HG02970 (cell line): ENCODE results near the gene MYEF2.

Experiments
- ATAC-seq: cut with Tn5 transposase; IDR thresholded peaks from one replicate; pipeline ENCODE4 v1.9.1; 2021; ENCODE audit warnings: mild to moderate bottlenecking, moderate library complexity, moderate number of reproducible peaks; ENCODE audit not compliant: unreplicated experiment, low FRiP score

The MYEF2 gene

GRCh38 chr15:48090666-48091065 is 87.4 kb downstream of the MYEF2 start:
- ATAC-seq = no peak

GRCh38 chr15:48090115-48090514 is 88.0 kb downstream of the MYEF2 start:
- no peak for ATAC-seq

GRCh38 chr15:48089702-48090101 is 88.4 kb downstream of the MYEF2 start:
- no peak for ATAC-seq

DNA sequence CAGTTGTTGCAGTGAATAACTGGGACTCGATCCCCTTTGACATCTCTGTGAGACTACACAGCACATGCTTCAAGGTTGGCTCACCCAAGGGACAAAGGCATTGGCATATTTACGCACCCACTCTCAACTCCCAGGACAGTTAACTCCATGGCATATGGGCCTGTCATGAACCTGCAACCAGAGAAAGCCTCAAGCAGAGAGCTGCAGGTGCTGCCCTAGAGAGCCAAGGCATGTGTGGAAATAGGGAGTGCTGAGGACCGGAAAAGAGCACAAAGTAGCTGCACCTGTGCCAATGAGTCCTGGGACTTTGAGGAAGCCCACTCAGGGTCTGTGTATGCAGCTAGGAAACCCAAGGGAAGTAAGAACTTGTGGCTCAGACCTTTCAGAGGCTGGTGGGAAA is 90.3 kb downstream of the MYEF2 start:
- ATAC-seq = no peak

GRCh38 chr15:48086576-48086975 is 91.5 kb downstream of the MYEF2 start:
- ATAC-seq = no peak

- no peak for ATAC-seq
Measured at GRCh38 chr15:48086133-48086532, 92.0 kb downstream of the MYEF2 start.

- ATAC-seq = no peak
Measured at GRCh38 chr15:48085591-48085930, 92.5 kb downstream of the MYEF2 start.

DNA sequence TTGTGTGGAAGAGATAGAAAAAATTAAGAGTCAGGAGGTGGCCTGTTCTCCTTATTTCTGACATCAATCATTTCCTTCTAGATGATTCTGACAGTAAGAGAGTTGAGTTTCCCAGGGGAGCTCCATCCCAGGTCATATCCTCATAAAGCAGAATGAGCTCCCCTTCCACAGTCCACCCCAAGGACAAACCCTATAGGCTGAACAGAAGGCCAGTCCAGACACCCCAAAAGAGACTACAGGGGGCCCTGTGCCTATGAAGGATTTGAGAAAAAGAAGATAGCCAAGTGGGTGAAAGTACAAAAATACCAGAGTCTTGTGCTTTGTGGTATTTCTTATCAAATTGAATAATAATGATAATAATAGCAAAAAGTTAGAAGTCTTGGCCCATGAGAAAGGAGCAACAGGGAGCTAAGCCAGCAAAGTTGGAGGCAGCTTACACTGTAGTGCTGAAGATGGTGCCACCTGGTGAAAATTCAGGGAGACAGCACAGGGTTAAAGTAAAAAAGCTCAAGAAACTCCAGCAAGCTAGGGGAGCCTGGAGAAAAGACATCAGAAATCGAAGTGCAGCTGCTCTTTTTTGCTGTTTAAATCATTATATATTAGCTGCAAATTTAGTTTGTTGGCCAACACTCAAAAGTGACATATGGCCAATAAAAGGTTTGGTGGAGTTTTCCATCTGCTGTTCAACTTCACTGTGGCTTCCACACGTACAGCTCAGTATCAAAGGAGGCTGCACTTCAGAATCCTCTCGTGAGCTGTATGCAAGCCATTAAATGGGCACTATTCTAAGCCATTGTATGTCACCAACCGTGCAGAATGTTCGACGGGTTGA is 93.1 kb downstream of the MYEF2 start:
- no peak for ATAC-seq
